HG02970 (cell line): Measurements from ENCODE around the gene ACER1.
"Not testable (repeated sequence)": the region's sequence is repeated elsewhere in the genome, so short reads cannot be mapped to it uniquely, and the experiment has no call there.

ENCODE experiments used
- ATAC-seq: cut with Tn5 transposase; IDR thresholded peaks from one replicate; pipeline ENCODE4 v1.9.1; 2021; ENCODE audit warnings: mild to moderate bottlenecking, moderate library complexity, moderate number of reproducible peaks; ENCODE audit not compliant: unreplicated experiment, low FRiP score

The ACER1 gene, protein sequence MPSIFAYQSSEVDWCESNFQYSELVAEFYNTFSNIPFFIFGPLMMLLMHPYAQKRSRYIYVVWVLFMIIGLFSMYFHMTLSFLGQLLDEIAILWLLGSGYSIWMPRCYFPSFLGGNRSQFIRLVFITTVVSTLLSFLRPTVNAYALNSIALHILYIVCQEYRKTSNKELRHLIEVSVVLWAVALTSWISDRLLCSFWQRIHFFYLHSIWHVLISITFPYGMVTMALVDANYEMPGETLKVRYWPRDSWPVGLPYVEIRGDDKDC

DNA sequence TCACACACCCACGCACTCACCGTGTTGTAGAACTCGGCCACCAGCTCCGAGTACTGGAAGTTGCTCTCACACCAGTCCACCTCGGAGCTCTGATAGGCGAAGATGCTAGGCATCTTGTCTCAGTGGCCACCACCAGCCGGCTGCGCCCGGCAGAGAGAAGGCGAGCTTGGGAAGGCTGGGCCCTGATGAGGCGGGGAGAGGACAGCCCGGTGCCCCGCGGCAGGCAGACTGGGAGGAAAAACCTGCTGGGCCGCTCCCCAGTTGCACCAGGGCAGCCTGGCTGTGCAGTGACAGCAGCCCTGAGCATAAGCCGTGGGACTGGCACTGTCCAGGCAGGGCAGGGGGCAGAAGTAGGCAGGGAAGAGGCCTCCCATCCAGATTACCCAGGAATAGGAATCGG, at the start of gene ACER1:
Gene ACER1 (minus strand): TSS at position 174 of the 400 bp plus-strand sequence. CDS start 61 bp downstream, at position 113.
- ATAC-seq: no peak

DNA sequence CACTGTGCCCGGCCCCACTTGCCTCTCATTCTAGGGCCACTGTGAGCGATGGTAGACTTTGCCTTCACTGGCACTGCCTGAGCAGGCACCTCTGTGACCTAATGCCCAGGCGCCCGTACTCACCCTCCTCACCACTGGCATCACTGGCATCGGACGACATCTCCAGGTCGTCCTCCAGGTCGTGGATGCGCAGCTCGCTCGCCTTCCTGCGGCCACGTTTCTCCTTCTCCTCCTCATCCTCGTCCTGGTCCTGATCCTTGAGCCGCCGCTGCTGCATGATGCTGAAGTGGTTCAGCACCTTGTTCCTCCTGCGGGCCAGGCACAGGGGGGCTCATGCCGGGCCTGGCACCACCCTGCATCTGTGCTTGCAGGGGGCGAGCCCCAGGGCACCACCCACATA, 49.8 kb upstream of the ACER1 start:
- ATAC-seq: no peak

DNA sequence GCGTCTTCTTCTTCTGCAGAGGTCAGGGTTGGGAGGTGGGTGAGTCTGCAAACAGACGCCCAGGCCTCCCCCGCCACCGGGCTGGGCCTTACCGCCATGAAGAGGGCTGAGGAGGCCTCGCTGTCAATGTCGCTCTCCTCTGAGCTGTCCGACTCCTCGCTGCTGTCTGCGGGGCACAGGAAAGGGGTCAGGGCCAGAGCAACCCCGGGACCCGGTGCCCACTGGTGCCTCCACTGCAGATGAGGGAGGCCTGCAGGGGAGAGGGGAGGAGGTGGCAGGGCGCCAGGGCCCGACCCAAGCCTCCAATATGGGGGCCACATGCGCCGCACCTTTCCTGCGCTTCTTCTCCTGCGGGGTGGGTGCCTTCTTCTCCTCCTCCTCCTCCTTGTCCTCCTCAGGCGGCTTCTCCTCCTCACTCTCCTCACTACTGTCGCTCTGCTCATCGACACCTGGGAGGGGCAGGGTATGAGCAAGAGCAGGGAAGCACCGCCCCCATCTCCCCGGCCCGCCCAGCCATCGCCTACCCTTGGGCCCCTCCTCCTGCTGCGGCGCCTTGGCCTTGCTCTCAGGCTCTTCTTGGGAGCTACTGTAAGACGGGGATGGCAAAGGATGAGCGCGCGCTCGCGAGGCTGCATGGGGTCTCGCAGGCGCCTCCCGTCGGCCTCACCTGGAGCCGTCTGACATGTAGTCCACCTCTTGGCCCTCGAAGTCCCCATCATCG, 47.8 kb upstream of the ACER1 start:
- ATAC-seq: no peak

DNA sequence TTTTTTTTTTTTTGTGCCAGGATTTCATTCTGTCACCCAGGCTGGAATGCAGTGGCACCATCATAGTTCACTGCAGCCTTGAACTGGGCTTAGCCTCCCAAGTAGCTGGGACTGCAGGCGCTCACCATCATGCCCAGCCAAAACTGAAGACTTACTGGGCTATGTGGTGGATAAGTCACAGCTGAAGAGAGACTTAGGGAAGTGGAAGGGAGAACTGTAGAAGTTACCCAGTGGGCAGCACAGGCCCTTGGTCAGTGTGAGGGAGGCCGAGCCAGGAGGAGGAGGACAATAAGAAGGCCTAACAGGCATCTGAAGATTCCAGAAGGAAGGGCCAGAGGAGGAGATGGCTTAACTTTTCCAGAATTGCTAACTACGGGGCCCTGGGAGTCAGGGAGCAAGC, 46.3 kb upstream of the ACER1 start:
- ATAC-seq: no peak

DNA sequence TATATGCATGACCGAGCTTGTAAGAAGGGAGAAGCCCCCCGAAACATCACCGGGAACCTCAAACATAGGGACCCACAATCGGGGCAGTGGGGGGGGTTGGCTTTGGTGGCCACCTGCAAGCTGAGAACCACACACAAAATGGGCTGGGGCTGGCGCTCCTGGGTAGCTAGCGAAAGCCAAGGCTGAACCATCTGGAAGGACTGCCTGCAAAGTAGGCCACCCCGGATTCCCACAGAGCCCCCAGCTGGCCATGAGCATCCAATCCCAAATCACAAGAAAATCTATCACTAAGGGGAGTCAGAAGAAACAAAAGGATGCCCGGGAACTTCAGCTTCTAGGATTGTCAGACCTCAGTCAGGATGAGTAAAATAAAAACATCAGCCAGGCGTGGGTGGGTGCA, 45.1 kb upstream of the ACER1 start:
- ATAC-seq: no peak

DNA sequence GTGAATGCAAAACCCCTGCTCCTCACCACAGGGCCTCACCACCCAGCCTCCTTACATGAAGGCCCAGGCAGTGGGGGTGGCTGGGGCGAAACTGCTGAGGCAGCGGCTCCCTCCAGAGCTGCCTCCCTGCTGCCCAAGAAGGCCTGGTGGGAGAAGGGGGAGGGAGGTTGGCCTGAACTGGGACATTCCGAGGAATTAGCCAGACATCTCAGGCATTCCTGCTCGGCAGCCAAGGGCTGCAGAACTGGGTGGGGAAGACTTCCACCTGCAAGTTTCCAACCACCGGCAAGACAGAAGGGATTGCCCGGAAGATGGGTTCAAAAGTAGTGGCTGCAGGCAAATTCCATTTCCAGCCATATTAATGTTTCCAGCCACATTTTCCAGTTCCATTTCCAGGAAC, 44.6 kb upstream of the ACER1 start:
- ATAC-seq: no peak

DNA sequence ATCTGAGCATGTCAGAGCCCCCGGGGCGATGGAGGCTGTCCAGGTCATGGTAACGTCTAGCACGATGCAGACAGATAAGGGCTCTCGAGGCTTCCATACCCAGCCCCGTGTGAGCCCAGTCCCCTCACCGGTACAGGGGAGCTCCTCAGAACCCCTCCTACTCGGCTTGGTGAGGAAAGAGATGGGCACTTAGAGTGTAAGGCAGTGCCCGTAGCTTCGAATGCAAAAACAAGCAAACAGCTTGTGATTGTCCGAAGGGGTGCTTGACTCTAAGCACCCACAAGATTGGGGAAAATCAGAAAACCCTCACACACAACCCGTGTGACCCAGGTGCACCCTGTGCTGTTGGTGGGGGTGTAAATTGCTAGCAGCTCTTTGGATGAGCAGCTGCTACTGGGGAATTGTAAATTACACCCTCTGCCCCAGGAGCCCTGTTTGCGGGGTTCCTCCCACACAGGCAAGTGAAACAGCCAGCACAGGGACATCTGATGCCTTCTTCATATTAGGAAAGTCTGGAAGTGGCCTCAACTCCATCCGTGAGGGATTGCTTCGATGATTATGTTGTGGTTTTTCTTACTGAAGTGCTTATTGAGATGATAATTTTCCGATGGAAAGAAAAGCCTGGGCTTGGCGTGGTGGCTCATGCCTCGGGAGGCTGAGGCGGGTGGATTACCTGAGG, 43.2 kb upstream of the ACER1 start:
- ATAC-seq: no peak

DNA sequence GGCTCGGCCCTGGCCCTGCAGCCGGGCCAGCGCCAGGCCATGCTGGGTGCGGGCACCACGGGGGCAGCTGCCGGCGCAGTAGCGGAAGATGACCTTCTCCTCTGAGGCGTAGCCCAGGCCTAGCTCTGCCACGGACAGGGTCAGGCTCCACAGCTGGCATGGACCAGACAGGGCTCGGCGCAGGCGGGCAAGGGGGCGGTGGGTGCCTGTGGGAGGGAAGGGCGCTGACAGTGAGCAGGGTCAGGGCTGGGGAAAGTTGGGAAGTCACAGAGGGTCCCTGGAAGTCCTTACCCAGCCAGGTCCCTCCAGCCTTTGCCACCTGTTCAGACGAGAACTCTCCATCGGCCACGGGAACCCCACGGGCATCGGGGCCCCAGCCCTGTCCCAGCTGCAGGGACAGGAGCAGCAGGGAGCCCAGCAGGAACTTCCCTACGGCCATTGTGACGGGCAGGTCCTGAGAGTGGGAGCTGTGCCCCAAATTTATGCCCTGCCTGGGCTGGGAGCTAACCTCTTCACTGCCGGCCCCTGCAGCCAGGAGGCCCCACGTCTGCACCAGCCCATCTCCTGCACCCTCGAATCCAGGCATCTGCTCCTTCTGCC, 42.1 kb upstream of the ACER1 start, which contains the start of gene PSPN:
Gene PSPN (minus strand): TSS at position 523 of the 600 bp plus-strand sequence. CDS start 84 bp downstream, at position 439.
- ATAC-seq: no peak

DNA sequence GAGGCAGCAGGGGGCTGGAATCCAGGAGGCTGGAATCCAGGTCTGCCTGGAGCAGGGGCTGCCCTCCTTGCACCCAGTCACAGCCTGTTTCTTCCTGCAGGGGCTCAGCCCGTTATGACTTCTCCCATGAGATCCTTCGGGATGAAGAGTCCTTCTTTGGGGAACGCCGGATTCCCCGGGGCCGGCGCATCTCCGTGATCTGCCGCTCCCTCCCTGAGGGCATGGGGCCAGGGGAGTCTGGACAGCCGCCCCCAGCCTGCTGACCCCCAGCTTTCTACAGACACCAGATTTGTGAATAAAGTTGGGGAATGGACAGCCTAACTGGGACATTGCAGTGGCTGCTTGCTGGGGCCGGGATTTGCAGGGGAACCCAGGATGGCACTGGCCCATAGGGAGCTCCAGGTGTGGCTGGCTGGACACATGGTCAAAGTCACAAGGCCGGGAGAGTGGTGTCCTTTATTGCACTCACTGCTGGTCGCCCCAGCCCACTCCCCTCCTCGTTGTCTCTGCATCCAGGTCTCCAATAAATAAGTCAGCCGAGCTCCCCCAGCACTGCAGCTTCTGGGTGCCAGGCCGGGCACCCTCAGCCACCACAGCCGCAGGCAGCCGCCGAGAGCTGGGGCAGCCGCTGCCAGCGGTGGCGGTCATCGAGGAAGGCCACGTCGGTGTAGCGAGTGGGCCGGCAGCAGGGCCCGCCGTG, 41.4 kb upstream of the ACER1 start:
- ATAC-seq: no peak

DNA sequence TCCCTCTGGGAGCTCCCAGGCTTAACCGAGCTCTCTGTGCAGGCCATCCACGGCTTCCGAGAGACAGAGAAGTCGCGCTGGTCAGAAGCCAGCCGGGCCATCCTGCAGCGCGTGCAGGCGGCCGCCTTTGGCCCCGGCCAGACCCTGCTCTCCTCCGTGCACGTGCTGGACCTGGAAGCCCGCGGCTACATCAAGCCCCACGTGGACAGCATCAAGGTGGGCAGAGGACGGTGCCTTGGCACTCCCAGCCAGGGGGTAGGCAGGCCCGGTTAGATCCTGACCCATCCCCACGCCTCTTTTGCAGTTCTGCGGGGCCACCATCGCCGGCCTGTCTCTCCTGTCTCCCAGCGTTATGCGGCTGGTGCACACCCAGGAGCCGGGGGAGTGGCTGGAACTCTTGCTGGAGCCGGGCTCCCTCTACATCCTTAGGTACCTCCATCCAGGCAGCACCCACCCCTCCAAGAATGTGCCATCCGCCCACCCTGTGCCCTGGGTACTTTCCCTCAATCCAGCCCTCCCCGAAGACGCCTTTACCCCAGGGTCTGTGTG, 40.8 kb upstream of the ACER1 start:
- ATAC-seq: no peak

DNA sequence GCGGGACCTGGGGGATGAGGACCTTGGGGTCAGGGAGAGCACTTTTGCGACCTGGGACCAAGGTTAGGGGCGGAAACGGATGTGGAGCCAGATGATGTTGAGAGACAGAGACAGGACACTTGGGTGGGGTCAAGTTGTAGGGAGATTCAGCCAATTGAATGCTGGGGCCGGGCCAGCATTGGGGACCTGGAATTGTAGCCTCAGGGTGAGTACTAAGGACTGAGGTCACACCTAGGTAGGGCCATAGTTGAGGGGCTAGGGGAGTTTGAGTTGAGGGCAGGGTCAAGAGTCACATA, 40.3 kb upstream of the ACER1 start:
- no peak for ATAC-seq

DNA sequence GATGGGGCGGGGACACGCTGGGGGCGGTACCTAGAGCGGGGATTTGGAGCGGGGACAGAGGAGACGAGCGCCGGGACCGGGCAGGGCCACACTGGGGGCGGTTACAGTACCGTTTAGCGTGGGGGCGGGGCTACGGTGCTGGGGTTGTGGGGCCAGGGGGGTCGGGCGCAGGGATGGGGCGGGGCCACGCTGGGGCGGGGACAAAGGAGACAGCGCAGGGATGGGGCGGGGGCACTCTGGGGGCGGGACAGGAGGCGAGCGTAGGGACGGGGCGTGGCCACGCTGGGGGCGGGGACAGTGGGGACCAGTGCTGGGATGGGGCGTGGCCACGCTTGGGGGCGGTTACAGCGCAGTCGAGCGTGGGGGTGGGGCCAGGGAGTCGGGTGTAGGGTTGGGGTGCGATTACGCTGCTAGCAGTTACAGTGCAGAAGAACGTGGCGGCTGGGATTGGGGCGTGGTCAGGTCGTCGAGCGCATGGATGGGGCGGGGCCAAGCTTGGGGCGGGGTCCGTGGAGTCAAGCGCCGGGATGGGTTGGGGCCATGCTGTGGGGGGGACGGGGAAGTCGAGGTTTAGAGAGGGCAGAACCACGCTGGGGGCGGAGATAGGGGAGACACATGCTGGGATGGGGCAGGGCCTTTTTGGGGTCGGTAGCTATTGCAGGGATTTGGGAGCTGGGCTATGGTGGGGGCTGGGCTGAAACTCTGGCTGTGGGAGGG, 39.8 kb upstream of the ACER1 start:
- ATAC-seq: peak; percentile 51

DNA sequence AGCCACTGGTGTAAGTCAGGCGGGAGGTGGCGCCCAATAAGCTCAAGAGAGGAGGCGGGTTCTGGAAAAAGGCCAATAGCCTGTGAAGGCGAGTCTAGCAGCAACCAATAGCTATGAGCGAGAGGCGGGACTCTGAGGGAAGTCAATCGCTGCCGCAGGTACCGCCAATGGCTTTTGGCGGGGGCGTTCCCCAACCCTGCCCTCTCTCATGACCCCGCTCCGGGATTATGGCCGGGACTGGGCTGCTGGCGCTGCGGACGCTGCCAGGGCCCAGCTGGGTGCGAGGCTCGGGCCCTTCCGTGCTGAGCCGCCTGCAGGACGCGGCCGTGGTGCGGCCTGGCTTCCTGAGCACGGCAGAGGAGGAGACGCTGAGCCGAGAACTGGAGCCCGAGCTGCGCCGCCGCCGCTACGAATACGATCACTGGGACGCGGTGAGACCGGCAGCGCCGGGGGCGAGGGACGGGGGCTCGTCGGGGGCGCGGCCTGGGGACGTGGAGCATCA, 39.2 kb upstream of the ACER1 start, which contains the start of gene ALKBH7:
Gene ALKBH7 (plus strand): TSS at position 201 of the 502 bp plus-strand sequence. CDS start 27 bp downstream, at position 228.
- ATAC-seq: peak; percentile 68

DNA sequence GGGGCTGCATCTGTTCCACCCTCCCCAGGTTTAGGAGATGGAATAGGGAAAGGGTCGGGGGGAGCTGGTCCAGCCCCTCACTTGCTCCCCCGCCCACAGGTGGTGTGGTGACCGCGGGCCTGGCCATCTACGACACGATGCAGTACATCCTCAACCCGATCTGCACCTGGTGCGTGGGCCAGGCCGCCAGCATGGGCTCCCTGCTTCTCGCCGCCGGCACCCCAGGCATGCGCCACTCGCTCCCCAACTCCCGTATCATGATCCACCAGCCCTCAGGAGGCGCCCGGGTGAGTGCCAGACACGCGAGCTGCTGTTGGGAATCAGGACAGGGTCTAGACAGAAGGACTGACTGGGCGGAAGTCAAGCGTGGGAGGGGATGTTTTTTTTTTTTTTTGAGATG, 30.9 kb upstream of the ACER1 start:
- ATAC-seq: no peak

DNA sequence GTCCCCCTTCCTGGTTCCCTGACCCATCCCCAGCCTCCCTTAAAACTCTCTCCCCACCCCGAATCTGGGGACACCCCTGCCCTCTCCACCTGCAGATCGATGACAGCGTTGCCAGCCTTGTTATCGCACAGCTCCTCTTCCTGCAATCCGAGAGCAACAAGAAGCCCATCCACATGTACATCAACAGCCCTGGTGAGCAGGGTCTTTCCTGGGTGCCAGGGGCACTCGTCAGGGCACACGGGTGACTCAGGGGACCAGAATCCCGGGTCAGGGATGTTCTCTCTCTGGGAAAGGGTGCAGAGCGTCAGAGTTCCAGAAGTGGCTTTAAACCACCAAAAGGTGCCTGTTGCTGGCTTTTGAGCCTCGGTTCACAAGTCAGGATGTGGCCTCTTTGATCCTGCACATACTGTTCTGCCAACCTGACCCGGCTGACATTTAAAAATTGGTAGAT, 29.0 kb upstream of the ACER1 start:
- ATAC-seq: no peak

DNA sequence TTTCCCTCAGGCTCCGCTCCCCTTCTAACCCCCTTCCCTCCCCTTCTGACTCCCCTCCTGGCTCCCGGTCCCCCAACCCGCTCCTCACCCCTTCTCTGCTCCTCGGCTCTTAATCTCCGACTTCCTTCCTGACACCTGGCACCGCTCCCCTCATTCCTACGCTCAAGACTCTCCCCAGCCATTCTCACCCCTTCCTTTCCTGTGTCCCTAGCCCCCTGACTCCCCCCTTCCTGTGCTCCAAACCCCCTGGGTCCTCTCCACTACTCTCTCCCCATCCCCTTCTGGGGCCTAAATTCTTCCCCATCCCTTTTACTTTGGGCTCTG, 28.6 kb upstream of the ACER1 start:
- ATAC-seq: no peak

DNA sequence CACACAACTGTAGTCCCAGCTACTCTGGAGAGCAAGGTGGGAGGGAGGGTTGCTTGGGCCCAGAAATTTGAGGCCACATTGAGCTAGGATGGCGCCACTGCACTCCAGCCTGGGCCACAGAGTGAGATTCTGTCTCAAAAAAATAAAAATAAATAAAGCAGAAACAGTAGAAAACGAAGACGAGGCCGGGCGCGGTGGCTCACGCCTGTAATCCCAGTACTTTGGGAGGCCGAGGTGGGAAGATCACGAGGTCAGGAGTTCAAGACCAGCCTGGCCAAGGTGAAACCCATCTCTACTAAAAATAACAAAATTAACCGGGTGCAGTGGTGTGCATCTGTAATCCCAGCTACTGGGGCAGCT, 27.4 kb upstream of the ACER1 start:
- ATAC-seq: not testable (repeated sequence)

DNA sequence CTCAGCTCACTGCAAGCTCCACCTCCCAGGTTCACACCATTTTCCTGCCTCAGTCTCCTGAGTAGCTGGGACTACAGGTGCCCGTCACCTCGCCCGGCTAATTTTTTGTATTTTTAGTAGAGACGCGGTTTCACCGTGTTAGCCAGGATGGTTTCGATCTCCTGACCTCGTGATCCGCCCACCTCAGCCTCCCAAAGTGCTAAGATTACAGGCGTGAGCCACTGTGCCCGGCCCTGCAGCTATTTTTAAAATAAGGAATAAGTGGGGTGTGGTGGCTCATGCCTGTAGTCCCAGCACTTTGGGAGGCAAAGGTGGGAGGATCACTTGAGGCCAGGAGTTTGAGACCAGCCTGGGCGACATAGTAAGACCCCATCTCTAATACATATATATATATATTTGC, 27.0 kb upstream of the ACER1 start:
- ATAC-seq: not testable (repeated sequence)

DNA sequence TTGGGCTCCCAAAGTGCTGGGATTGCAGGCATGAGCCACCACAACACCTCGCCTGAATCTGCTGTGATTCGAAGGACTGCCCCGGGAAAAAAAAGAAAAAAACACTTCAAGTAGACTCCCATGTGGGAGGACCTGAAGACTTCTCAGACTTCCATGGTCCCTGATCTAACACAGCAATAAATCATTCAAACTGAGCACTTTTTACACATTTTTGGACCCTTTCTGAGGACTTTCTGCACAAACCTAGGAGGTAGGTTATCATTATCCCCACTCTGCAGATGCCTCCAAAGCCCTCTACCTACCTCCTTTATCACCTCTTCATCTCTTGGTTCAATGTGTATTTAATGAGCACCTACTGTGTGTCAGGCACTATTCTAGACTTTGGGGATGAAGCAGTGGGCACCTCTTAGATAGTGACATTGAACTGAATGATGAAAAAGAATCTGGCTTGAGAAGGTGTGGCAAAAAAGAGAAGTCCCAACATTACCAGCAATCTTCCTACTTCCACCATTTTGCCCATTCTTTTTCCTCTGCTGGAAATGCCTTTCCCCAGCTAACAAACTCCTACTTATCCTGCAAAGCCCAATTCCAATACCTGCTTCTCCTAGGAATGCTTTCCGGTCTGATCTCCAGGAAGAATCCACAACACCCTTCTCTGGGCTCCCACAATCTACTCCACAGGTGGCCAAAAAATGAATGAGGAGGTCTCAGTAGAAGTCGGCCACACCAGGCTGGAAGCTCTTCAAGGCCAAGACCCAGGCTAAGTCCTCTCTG, 26.3 kb upstream of the ACER1 start:
- ATAC-seq: no peak
